Measurements from ENCODE around the gene POU2F1.

Gene POU2F1

GRCh38 chr1:167276969-167277368, 56.3 kb downstream of the POU2F1 start:
- DNase-seq (ENCODE audit: extremely low read depth, insufficient read length): no peak
- Histone ChIP-seq H3K4me3 (replicated peaks; ENCODE audit: low read depth, low read length) (no peak overlapping the region), H3K27me3 (replicated peaks; ENCODE audit: control insufficient read depth, insufficient read depth, low read length) (no peaks in the 10 kb centered on the region), H3K36me3 (ENCODE audit: control insufficient read depth, insufficient read depth, low read length) (no peaks in the 10 kb centered on the region)
- no peak for TF ChIP-seq CTCF (IDR thresholded peaks at IDR 0.05; ENCODE audit: insufficient read depth, low read length, poor library complexity, severe bottlenecking)

GRCh38 chr1:167278497-167278896, 57.8 kb downstream of the POU2F1 start:
- no peak for TF ChIP-seq CTCF (IDR thresholded peaks at IDR 0.05; ENCODE audit: insufficient read depth, low read length, poor library complexity, severe bottlenecking)
- no peaks in the 10 kb centered on the region for H3K36me3 ChIP-seq (ENCODE audit: control insufficient read depth, insufficient read depth, low read length)
- H3K27me3 ChIP-seq (replicated peaks; ENCODE audit: control insufficient read depth, insufficient read depth, low read length): no peaks in the 10 kb centered on the region
- H3K4me3 ChIP-seq (replicated peaks; ENCODE audit: low read depth, low read length): no peak overlapping the region
- no peak for DNase-seq (ENCODE audit: extremely low read depth, insufficient read length)

- no peak overlapping the region for H3K4me3 ChIP-seq (replicated peaks; ENCODE audit: low read depth, low read length)
- H3K27me3 ChIP-seq (replicated peaks; ENCODE audit: control insufficient read depth, insufficient read depth, low read length): no peaks in the 10 kb centered on the region
- no peaks in the 10 kb centered on the region for H3K36me3 ChIP-seq (ENCODE audit: control insufficient read depth, insufficient read depth, low read length)
- no peak for TF ChIP-seq CTCF (IDR thresholded peaks at IDR 0.05; ENCODE audit: insufficient read depth, low read length, poor library complexity, severe bottlenecking)
- DNase-seq (ENCODE audit: extremely low read depth, insufficient read length): no peak
Measured at GRCh38 chr1:167280912-167281311, 60.2 kb downstream of the POU2F1 start.

- no peaks in the 10 kb centered on the region for H3K27me3 ChIP-seq (replicated peaks; ENCODE audit: control insufficient read depth, insufficient read depth, low read length)
- no peak for DNase-seq (ENCODE audit: extremely low read depth, insufficient read length)
- no peak overlapping the region for H3K4me3 ChIP-seq (replicated peaks; ENCODE audit: low read depth, low read length)
- no peaks in the 10 kb centered on the region for H3K36me3 ChIP-seq (ENCODE audit: control insufficient read depth, insufficient read depth, low read length)
- no peak for TF ChIP-seq CTCF (IDR thresholded peaks at IDR 0.05; ENCODE audit: insufficient read depth, low read length, poor library complexity, severe bottlenecking)
Measured at GRCh38 chr1:167288390-167289074, 67.8 kb downstream of the POU2F1 start.

GRCh38 chr1:167289075-167289442, 68.4 kb downstream of the POU2F1 start:
- no peak for TF ChIP-seq CTCF (IDR thresholded peaks at IDR 0.05; ENCODE audit: insufficient read depth, low read length, poor library complexity, severe bottlenecking)
- Histone ChIP-seq H3K36me3 (ENCODE audit: control insufficient read depth, insufficient read depth, low read length) (no peaks in the 10 kb centered on the region), H3K4me3 (replicated peaks; ENCODE audit: low read depth, low read length) (no peak overlapping the region), H3K27me3 (replicated peaks; ENCODE audit: control insufficient read depth, insufficient read depth, low read length) (no peaks in the 10 kb centered on the region)
- no peak for DNase-seq (ENCODE audit: extremely low read depth, insufficient read length)

GRCh38 chr1:167289966-167290365, 69.3 kb downstream of the POU2F1 start:
- DNase-seq (ENCODE audit: extremely low read depth, insufficient read length): no peak
- Histone ChIP-seq H3K36me3 (ENCODE audit: control insufficient read depth, insufficient read depth, low read length) (no peaks in the 10 kb centered on the region), H3K27me3 (replicated peaks; ENCODE audit: control insufficient read depth, insufficient read depth, low read length) (no peaks in the 10 kb centered on the region), H3K4me3 (replicated peaks; ENCODE audit: low read depth, low read length) (no peak overlapping the region)
- TF ChIP-seq CTCF (IDR thresholded peaks at IDR 0.05; ENCODE audit: insufficient read depth, low read length, poor library complexity, severe bottlenecking): no peak
